Activated T-cell treated with anti-CD3 and anti-CD28 coated beads for 1 hour (primary cell): ENCODE data around the gene LY6G6F.
"Not testable (repeated sequence)": the region's sequence is repeated elsewhere in the genome, so short reads cannot be mapped to it uniquely, and the experiment has no call there.

Source experiments
- DNase-seq: peaks from one replicate; pipeline ENCODE4 v3.0.0-alpha.2; 2020; ENCODE audit warnings: low read depth

The LY6G6F gene

DNA sequence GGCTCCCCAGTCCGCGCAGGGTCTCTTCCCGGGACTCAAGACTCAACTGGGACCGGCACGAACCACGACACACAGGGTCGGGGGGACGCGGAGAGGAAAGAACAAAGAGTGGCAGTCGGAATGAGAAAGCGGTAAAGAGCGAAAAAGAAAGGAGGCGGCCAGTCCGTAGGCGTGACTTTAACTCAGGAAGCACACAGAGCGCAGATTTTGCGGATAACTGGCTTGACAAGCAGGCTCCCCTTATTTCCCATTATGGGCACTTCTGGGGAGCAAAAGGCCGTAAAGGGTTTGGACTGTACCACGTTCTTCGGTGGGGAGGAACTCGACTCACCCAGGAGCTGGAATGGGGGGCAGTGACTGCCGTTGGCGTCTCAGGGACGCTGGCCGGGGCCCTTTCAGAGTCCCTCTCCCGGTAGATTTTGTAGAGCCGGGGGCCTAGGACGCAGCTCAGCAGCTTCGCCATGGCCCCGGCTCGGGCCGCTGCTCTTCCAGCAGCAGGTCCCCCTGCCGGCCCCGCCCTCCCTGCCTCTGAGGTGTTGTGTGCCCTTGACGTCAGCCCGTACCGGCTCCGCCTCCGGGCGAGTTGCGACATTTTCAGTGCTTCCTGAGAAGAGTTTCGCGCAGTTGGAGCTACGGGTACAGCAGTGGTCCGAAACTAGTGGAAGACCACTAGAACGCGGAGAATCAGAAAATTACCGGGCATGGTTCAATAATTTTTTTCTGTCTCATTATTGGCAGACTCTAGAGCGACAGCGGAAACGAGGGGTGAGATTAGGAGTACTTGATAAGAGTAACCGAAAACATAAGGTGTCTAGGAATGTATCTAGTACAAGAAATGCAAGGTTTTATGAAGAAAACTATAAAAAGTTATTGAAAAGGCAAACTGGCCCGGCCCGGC lies 3.6 kb upstream of the LY6G6F start, which contains the start of gene ABHD16A:
Gene ABHD16A (minus strand): TSS at position 506 of the 898 bp plus-strand sequence. CDS start 43 bp downstream, at position 463.
- DNase-seq = peak; percentile 96

DNA sequence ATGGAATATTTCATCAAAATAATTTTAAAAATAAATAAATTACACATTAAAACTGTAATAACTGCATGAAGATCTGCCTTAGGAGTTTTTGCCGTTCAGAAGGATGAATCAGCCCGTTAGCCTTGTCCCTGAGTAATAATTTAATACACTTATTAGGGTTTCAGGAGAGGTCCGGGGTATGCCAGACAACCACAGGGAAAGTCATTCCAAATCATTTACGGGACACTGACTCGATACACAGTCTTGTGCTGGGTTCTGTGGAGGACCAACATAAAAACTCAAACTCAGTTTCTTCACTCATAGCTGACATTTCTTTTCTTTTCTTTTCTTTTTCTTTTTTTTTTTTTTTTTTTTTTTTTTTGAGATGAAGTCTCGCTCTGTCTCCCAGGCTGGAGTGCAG lies 735 bp upstream of the LY6G6F start:
- no peak for DNase-seq

DNA sequence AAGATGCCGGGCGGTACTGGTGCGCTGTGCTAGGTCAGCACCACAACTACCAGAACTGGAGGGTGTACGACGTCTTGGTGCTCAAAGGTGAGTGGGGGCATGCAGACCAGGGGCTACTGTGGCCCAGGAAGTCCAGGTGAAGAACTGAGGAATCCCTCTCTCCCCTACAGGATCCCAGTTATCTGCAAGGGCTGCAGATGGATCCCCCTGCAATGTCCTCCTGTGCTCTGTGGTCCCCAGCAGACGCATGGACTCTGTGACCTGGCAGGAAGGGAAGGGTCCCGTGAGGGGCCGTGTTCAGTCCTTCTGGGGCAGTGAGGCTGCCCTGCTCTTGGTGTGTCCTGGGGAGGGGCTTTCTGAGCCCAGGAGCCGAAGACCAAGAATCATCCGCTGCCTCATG lies 1.0 kb downstream of the LY6G6F start:
- DNase-seq = no peak

- DNase-seq = no peak
These were observed 1.6 kb downstream of the LY6G6F start for GRCh38 chr6:31708224-31708623.

DNA sequence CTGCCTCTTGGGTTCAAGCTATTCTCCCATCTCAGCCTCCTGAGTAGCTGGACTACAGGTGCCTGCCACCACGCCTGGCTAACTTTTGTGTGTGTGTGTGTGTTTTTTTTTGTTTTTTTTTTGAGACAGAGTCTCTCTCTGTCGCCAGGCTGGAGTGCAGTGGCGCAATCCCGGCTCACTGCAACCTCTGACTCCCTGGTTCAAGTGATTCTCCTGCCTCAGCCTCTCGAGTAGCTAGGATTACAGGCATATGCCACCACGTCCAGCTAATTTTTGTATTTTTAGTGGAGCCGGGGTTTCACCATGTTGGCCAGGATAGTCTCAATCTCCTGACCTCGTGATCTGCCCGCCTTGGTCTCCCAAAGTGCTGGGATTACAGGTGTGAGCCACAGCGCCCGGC lies 2.5 kb downstream of the LY6G6F start:
- DNase-seq = not testable (repeated sequence)

GRCh38 chr6:31710523-31711219 lies 4.0 kb downstream of the LY6G6F start:
- no peak for DNase-seq

GRCh38 chr6:31711233-31711632 lies 4.6 kb downstream of the LY6G6F start:
- DNase-seq = no peak

DNA sequence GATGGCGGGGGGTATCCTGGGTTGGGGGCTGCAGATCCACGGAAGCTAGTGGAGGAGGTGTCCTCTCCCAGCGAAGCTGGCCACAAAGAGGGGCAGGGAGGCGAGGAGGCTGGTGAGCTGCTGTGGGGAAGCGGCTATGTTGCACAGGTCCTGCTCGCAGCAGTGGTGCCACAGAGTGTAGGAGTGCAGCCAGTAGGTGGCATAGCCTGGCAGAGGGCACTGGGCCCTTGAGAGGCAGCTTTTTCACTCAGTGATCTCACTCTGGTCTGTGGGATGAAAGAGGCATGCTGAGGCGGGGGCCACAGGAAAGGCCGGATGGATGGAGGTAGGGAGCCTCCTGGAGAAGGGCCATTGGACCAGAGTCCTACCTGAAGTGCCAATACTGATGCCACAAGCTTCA lies 5.6 kb downstream of the LY6G6F start:
- DNase-seq = no peak

DNA sequence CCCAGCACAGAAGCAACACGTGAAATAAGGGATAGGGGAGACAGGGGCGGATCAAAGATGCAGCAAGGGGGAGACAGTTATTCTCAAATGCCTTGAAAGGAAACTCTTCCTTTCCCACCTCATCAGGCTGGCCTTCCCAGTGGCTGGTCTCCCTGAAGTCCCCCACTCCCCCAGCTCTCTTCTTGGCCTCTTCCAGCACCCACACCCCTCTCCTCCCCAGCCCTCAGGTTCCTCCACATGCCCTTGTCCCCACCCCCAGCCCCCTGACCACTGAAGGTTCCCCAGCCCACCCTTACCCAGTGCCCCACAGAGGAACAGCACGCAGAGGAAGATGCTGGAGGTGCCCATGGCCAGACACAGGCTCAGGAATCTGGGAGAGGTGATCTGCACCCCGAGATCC lies 6.8 kb downstream of the LY6G6F start:
- no peak for DNase-seq

DNA sequence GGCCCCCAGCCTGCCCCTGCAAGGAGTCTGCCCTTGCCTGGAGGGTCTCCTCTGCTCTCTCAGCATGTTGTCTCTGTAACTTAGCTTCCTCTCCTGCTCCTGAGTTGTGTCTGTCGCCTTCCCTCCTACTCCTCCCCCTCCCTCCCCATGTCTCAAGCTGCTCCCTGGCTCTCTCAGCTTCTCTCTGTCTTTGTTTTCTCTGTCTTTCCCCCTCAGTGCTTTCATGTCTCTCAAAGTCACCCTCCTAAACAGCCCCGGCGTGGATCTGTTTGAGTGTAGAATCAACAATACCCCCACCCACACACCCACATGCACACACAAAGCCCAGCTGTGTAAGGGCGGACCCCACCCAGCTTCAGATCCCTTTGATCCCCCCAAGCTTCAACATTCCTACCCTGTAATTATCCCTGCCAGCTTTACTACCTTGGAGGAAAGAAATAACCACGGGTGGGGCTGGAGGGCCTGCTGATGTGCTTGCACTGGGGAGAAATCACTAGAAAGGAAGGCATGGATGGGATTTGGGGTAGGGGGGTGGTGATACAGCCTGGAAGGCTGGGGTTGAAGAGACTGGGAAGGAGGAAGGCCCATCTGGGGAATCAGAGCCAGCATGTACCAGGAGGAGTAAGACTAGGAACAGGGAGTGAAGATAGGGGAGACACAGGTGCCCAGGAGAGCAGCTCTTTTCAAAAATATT lies 7.5 kb downstream of the LY6G6F start:
- no peak for DNase-seq

DNA sequence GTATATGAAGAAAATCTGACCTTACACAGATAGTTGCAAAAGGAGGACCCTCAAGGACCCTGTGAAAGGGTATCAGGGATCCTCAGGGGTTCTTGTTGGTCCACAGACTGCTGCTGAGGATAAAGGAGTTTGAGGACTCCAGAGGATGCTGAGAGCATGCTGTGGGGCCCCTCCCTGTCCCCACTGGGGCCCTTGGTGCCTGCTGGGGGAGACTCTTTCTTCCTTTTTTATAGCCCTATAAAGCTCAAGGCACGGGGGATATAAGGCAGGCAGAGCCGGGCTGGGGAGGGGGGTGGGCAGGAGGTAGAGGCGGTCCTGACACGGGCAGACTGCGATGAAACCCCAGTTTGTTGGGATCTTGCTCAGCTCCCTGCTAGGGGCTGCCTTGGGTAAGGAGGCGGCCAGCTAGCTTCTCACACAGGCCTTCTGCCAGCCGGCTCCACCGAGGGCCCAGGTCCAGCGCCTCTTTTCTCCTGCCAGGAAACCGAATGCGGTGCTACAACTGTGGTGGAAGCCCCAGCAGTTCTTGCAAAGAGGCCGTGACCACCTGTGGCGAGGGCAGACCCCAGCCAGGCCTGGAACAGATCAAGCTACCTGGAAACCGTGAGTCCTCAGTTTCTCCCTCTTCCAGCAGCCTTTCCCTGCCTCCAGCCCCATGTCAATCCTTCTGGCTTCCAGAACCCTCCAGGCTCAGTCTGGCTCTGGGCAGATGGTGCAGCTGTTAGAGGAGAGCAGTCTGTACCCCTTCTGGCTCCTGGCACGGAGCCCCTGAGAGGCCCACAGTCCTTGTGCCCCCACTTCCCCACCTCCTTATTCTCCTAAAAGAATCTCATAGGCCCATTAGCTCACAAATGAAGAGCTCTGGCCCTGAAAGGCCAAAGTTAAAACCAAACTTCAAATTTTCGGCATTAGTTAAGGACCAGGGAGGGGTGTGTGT lies 8.6 kb downstream of the LY6G6F start, which contains the start of gene LY6G6D:
Gene LY6G6D (plus strand): TSS at position 327 of the 937 bp plus-strand sequence. CDS start 8 bp downstream, at position 335.
- no peak for DNase-seq

- no peak for DNase-seq
These were observed 11.0 kb downstream of the LY6G6F start for GRCh38 chr6:31717499-31718222.

DNA sequence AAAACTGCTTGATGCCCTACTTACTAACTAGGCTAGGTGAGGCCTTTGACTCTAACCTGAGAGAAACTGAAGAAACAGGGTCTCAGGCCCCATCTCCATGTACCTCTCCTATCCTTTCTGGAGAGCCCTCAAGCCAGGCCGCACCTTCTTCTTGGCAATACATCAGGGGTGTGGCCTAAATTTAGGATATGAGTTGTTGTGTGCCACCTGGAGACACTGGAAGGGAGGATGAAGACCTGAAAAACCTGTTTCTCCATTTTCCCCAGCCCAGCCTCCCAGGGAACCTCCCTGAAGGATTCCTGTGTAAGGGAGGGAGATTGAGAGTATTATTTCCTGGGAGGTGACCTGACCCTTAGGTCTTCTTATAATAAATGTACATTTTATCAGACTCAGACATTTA lies 11.6 kb downstream of the LY6G6F start:
- no peak for DNase-seq

GRCh38 chr6:31719001-31719400 lies 12.3 kb downstream of the LY6G6F start:
- DNase-seq = no peak

- no peak for DNase-seq
These were observed 13.6 kb downstream of the LY6G6F start for GRCh38 chr6:31720196-31720770.

DNA sequence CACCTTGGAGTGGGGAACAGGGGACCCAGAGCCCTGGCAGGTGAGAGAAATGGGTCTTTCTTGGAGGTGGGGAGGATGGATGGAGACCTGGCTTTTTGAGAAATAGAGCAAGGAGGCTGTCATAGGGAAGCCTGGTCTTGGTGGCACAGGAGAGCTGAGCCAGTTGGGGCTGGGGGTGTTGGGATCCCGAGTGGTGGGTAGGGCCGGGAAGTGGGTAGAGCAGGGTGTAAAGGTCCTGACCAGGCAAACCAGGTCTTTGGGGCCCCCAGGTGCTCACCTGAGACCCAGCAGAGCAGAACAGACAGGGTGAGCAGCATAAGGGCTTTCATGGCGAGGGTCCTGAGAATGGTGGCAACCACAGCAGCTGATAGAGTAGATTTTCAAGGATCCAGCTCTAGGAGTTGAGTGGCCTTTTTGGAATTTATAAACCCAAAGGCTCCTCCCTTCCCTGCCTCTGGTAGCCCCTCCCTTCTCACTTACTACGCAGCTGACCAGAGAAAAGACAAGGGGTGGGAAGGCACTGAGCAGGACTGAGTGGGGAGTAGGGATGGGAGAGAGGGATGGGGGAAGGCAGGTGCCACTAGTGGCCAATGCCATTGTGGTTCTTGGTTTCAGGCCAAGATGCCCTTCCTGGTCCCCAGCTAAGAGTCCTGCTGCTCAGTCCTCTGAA lies 14.8 kb downstream of the LY6G6F start, which contains the start of gene LY6G6C:
Gene LY6G6C (minus strand): TSS at position 396 of the 670 bp plus-strand sequence. CDS start 67 bp downstream, at position 329.
- no peak for DNase-seq

- no peak for DNase-seq
These were observed 15.5 kb downstream of the LY6G6F start for GRCh38 chr6:31722173-31722572.

GRCh38 chr6:31723245-31723979 lies 16.7 kb downstream of the LY6G6F start, which contains the start of gene MPIG6B:
TSS of gene MPIG6B (plus strand) at chr6:31723373. CDS start at chr6:31723384, 11 bp downstream.
- no peak for DNase-seq
